HEK293T (cell line): Measurements from ENCODE around the gene INPP4B.

Experiments used
- ARNT ChIP-seq: fragments of 450-650 bp; IDR thresholded peaks from 2 replicates; pipeline ENCODE4 v1.6.1; 2017; ENCODE audit warnings: mild to moderate bottlenecking
- BHLHE40 ChIP-seq: fragments of 450-650 bp; IDR thresholded peaks from 2 replicates; pipeline ENCODE4 v1.6.1; 2016; ENCODE audit warnings: mild to moderate bottlenecking, moderate library complexity, borderline replicate concordance
- CTBP1 ChIP-seq: fragments of 450-650 bp; IDR thresholded peaks from 2 replicates; pipeline ENCODE4 v1.6.1; 2016; ENCODE audit warnings: borderline replicate concordance
- ELF4 ChIP-seq: fragments of 450-650 bp; IDR thresholded peaks from 2 replicates; pipeline ENCODE4 v1.6.1; 2017; ENCODE audit warnings: antibody characterized with exemption
- FOXA1 ChIP-seq: fragments of 450-650 bp; IDR thresholded peaks from 2 replicates; pipeline ENCODE4 v1.6.1; 2016; ENCODE audit warnings: mild to moderate bottlenecking
- FOXK2 ChIP-seq: fragments of 450-650 bp; IDR thresholded peaks from 2 replicates; pipeline ENCODE4 v1.6.1; 2016; ENCODE audit warnings: mild to moderate bottlenecking
- FOXM1 ChIP-seq: fragments of 450-650 bp; IDR thresholded peaks from 2 replicates; pipeline ENCODE4 v1.6.1; 2017; ENCODE audit warnings: mild to moderate bottlenecking, borderline replicate concordance
- LEF1 ChIP-seq: fragments of 450-650 bp; IDR thresholded peaks from 2 replicates; pipeline ENCODE4 v1.6.1; 2017; ENCODE audit warnings: mild to moderate bottlenecking, borderline replicate concordance
- NFRKB ChIP-seq: fragments of 450-650 bp; IDR thresholded peaks from 2 replicates; pipeline ENCODE4 v1.6.1; 2016; ENCODE audit warnings: mild to moderate bottlenecking, moderate library complexity
- SUZ12 ChIP-seq: fragments of 450-650 bp; IDR thresholded peaks from 2 replicates; pipeline ENCODE4 v1.6.1; 2016; ENCODE audit warnings: mild to moderate bottlenecking
- TARDBP ChIP-seq: fragments of 450-650 bp; IDR thresholded peaks from 2 replicates; pipeline ENCODE4 v1.6.1; 2016
- ZNF384 ChIP-seq: fragments of 450-650 bp; IDR thresholded peaks from 2 replicates; pipeline ENCODE4 v1.6.1; 2016
- TF ChIP-seq, protein P1 (sequence below): fragments of 450-650 bp; IDR thresholded peaks from 2 replicates; pipeline ENCODE4 v1.6.1; 2016

GRCh38 chr4:142598132-142598531, 248.0 kb downstream of the INPP4B start:
- TF ChIP-seq NFRKB (no peak), ARNT (no peak), LEF1 (no peak), ELF4 (no peak), BHLHE40 (no peak), ZNF384 (no peak), TARDBP (no peak), CTBP1 (no peak), FOXM1 (no peak), FOXA1 (no peak), FOXK2 (no peak), SUZ12 (no peak)
- TF ChIP-seq, protein P1, sequence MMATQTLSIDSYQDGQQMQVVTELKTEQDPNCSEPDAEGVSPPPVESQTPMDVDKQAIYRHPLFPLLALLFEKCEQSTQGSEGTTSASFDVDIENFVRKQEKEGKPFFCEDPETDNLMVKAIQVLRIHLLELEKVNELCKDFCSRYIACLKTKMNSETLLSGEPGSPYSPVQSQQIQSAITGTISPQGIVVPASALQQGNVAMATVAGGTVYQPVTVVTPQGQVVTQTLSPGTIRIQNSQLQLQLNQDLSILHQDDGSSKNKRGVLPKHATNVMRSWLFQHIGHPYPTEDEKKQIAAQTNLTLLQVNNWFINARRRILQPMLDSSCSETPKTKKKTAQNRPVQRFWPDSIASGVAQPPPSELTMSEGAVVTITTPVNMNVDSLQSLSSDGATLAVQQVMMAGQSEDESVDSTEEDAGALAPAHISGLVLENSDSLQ: no peak
